OCI-LY1 (cell line): ENCODE measurements around the gene PRSS38.

Experiments
- CTCF ChIP-seq: fragments of 200-600 bp; sonication (generic), shearing (Covaris generic); IDR thresholded peaks from 2 replicates; pipeline ENCODE4 v1.5.1; 2017; ENCODE audit warnings: mild to moderate bottlenecking, antibody characterized with exemption, low read length, moderate library complexity, mixed read lengths
- EZH2 ChIP-seq: fragments of 200-600 bp; sonication (generic), shearing (Covaris generic); IDR thresholded peaks from 2 replicates; pipeline ENCODE4 v1.8.0; 2017; ENCODE audit warnings: borderline replicate concordance, mixed run types, mild to moderate bottlenecking, antibody characterized with exemption, low read length, moderate library complexity, mixed read lengths

GRCh38 chr1:227885648-227886502 lies 70.4 kb downstream of the PRSS38 start:
- no peak for TF ChIP-seq CTCF
- no peak for TF ChIP-seq EZH2
